Measurements from ENCODE around the gene FAXDC2.

The FAXDC2 gene

GRCh38 chr5:154811653-154812465 lies 38.5 kb downstream of the FAXDC2 start:
- no peak for TF ChIP-seq POLR2A (IDR thresholded peaks at IDR 0.05; ENCODE audit: low read depth, low read length)
- DNase-seq (ENCODE audit: insufficient read length, low spot score) (peak; percentile 30), FAIRE-seq (no peak)

- FAIRE-seq (no peak), DNase-seq (ENCODE audit: insufficient read length, low spot score) (no peak)
- TF ChIP-seq POLR2A (IDR thresholded peaks at IDR 0.05; ENCODE audit: low read depth, low read length), result no peak
Measured at GRCh38 chr5:154811239-154811638, 39.2 kb downstream of the FAXDC2 start.

- DNase-seq (ENCODE audit: insufficient read length, low spot score), result no peak
- no peak for TF ChIP-seq POLR2A (IDR thresholded peaks at IDR 0.05; ENCODE audit: low read depth, low read length)
- FAIRE-seq, result no peak
Measured at GRCh38 chr5:154806176-154806575, 44.2 kb downstream of the FAXDC2 start.

GRCh38 chr5:154802050-154802449 lies 48.4 kb downstream of the FAXDC2 start:
- DNase-seq (ENCODE audit: insufficient read length, low spot score) (no peak), FAIRE-seq (no peak)
- TF ChIP-seq POLR2A (IDR thresholded peaks at IDR 0.05; ENCODE audit: low read depth, low read length), result no peak

GRCh38 chr5:154801083-154801482 lies 49.3 kb downstream of the FAXDC2 start:
- FAIRE-seq (no peak), DNase-seq (ENCODE audit: insufficient read length, low spot score) (peak; percentile 17)
- TF ChIP-seq POLR2A (IDR thresholded peaks at IDR 0.05; ENCODE audit: low read depth, low read length), result no peak

GRCh38 chr5:154800582-154800981 lies 49.8 kb downstream of the FAXDC2 start:
- no peak for DNase-seq (ENCODE audit: insufficient read length, low spot score)
- FAIRE-seq, result no peak
- no peak for TF ChIP-seq POLR2A (IDR thresholded peaks at IDR 0.05; ENCODE audit: low read depth, low read length)

- no peak for TF ChIP-seq POLR2A (IDR thresholded peaks at IDR 0.05; ENCODE audit: low read depth, low read length)
- FAIRE-seq (no peak), DNase-seq (ENCODE audit: insufficient read length, low spot score) (no peak)
Measured at GRCh38 chr5:154797762-154798161, 52.6 kb downstream of the FAXDC2 start.

GRCh38 chr5:154795235-154795596 lies 55.2 kb downstream of the FAXDC2 start:
- DNase-seq (ENCODE audit: insufficient read length, low spot score) (no peak), FAIRE-seq (no peak)
- no peak for TF ChIP-seq POLR2A (IDR thresholded peaks at IDR 0.05; ENCODE audit: low read depth, low read length)

- no peak for TF ChIP-seq POLR2A (IDR thresholded peaks at IDR 0.05; ENCODE audit: low read depth, low read length)
- no peak for DNase-seq (ENCODE audit: insufficient read length, low spot score)
- no peak for FAIRE-seq
Measured at GRCh38 chr5:154794525-154795234, 55.7 kb downstream of the FAXDC2 start.

GRCh38 chr5:154793599-154794524 lies 56.5 kb downstream of the FAXDC2 start:
- FAIRE-seq (no peak), DNase-seq (ENCODE audit: insufficient read length, low spot score) (no peak)
- TF ChIP-seq POLR2A (IDR thresholded peaks at IDR 0.05; ENCODE audit: low read depth, low read length), result no peak

- DNase-seq (ENCODE audit: insufficient read length, low spot score) (no peak), FAIRE-seq (no peak)
- TF ChIP-seq POLR2A (IDR thresholded peaks at IDR 0.05; ENCODE audit: low read depth, low read length), result no peak
Measured at GRCh38 chr5:154791535-154791934, 58.9 kb downstream of the FAXDC2 start.

- DNase-seq (ENCODE audit: insufficient read length, low spot score), result no peak
- TF ChIP-seq POLR2A (IDR thresholded peaks at IDR 0.05; ENCODE audit: low read depth, low read length), result no peak
- FAIRE-seq, result no peak
Measured at GRCh38 chr5:154788212-154788611, 62.2 kb downstream of the FAXDC2 start.

GRCh38 chr5:154786414-154786813 lies 64.0 kb downstream of the FAXDC2 start:
- TF ChIP-seq POLR2A (IDR thresholded peaks at IDR 0.05; ENCODE audit: low read depth, low read length), result no peak
- DNase-seq (ENCODE audit: insufficient read length, low spot score), result no peak
- no peak for FAIRE-seq

- no peak for DNase-seq (ENCODE audit: insufficient read length, low spot score)
- FAIRE-seq, result no peak
- TF ChIP-seq POLR2A (IDR thresholded peaks at IDR 0.05; ENCODE audit: low read depth, low read length), result no peak
Measured at GRCh38 chr5:154784856-154785255, 65.5 kb downstream of the FAXDC2 start.
